ENCODE data around the gene GGTA1.
"Not testable (repeated sequence)": the region's sequence is repeated elsewhere in the genome, so short reads cannot be mapped to it uniquely, and the experiment has no call there.

The GGTA1 gene

DNA sequence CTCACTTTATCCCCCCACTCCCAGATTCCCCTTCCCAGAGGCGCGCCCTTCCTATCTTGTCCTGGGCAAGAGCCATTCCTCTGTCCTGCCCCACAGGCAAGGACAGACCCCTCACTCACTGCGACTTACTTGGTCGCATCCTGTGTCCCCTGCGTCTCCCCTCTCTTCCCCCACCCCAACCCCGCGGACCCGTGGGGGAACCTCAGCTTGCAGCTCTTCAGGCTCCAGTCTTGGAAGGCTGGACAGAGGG is 542 bp downstream of the GGTA1 start:
- DNase-seq (ENCODE audit: low read depth) = no peak

DNA sequence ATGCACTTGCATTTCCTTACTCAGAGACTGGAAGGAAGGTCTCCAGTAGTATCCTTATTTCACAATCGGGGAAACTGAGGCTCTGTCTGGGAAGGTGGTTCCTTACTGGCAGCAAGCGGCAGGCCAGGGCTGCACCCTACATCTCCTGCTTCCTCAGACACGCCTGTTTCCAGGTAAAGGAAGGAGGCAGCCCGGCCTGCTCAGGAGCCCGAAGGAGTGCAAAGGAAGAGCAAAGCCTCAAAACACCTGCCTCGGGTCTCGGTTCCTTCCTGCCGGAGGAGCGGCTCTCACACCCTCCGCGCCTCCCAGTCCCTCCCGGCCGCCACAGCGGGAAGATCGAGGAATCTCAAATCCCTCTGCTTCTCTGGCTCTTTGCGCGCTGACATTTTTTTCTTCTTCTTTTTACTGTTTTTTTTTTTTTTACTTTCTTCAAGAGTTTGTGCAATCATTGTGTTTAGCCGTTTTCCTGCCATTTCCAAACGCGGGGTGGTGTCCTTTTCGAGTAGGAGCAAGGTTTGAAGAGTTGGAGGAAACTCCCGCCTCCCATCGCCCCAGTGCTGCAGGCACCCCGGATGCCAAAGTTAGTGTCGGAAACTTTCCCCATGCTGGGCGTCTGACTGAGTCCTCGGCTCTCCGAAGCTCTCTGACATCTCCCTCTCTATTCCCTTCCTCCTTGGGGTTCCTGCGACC is 1.0 kb downstream of the GGTA1 start:
- DNase-seq (ENCODE audit: low read depth) = no peak

DNA sequence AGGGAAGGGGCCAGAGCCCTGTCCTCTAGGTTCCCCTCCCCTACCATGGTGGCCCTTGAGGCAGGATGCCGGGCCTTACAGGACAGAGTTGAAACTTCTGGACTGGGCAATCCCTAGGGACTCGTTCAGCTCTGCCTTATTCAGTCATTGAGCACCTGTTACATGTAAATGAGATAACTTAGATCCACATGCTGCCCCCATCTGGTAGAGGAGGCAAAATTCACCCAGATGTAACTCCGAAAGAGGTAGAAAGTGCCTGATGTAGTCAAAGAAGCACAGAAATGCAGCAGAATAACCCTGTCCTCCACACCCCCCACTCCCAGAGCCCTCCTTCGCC is 1.5 kb downstream of the GGTA1 start:
- peak; percentile 44 for DNase-seq (ENCODE audit: low read depth)

DNA sequence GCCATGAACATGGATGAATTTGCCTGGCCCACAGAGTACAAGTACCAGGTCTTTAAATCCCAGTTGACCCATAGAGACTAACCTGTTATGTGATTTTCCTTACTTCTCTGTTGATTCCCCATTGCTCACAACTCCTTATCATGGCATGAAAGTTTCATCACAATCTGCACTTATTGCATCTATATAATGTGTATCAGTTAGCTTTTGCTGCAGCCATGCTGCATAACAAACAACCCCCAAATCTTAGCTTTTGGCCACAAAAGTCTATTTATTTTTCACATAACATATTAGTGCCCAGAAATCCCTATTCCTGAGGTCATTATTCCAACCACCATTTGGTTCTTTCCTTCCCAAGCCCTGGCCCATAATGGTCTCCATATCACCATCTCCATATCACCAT is 3.7 kb downstream of the GGTA1 start:
- DNase-seq (ENCODE audit: low read depth) = no peak

DNA sequence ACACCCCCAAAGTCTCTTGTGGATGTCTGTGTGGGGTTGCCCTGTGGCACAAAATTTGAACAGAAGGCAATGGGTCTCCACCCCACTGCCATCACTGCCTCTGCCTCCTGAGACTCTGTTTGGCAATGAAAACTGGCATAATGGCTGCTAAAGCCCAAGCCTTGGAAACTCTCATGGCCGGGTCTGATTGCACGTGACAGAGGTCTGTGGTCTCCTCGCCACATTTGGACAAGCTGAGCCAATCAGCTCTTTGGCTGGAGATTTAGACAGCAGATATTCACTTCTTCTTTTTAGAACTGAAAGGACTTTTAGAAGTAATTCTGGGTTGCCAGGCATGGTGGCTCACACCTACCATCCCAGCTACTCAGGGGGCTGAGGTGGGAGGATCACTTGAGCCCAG is 5.5 kb downstream of the GGTA1 start:
- no peak for DNase-seq (ENCODE audit: low read depth)

DNA sequence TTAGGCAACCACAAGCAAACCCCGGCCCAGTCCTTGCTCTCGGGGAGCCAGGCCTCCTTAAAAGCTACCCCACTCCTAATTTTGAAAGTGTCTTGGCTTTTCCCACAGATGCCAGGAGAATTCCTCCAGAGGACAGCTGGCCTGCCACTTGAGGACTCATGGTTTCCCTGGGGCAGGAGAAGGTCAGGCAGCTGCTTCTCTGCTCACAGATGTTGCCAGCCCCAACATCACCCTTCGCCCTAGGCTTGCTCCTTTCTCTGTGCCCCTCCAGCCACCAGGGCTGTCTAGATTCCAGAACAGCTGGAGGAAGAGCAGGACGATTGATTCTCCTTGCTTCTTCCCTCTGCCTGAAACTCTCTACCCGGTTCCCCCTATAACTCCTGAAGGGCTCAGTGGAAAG is 8.5 kb downstream of the GGTA1 start:
- no peak for DNase-seq (ENCODE audit: low read depth)

DNA sequence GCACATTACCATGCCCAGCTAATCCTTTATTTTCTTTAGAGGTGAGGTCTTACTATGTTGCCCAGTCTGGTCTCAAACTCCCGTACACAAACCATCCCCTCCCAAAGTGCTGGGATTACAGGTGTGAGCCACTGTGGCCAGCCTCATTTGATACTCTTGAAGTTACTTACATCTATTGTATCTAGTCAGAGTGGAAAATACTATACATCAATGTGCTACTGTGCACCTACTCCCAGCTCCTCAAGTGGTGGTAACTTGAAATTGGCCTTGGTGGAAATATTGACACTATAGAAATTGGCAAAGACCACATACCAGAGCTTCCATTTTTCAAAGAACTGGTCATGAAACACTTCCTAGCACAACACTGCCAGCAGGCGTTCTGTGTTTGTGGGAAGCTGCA is 10.3 kb downstream of the GGTA1 start:
- DNase-seq (ENCODE audit: low read depth) = no peak

DNA sequence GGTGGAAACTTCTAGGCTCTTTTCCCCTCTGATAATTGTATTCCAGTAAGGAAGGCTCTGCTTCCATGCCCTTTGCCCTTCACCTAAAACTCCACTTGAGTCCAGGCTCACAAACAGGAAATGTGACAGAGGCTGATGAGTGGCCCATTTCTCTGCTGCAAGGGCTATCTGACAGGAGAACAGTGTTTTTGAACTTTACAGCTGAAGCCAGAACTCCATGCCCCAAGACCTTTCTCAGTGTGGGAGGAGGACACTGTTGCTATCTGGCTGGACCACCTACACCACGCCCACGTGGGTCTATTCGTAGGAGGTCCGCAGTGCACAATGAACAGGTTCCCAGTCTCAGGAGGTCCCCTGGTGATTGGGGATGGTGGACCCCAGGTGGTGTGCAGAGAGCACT is 13.6 kb downstream of the GGTA1 start:
- DNase-seq (ENCODE audit: low read depth) = no peak

DNA sequence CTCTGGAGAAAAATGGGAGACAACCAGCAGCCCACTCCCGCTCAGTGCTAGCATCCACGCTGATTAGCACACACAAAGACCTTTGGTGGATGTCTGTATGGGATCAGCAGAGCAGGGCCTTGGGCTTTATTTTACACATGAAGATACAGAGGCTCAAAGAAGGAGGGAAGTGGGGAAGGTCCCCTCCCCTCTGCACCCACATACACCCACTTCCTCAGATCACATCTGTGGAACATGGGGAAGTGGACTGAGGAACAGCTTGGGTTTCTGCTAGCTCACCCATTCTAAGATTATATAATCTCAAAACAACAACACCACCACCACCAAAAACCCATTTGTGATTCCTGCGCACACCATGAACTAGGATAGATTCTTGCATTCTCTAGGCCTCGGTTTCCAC is 14.0 kb downstream of the GGTA1 start:
- no peak for DNase-seq (ENCODE audit: low read depth)

DNA sequence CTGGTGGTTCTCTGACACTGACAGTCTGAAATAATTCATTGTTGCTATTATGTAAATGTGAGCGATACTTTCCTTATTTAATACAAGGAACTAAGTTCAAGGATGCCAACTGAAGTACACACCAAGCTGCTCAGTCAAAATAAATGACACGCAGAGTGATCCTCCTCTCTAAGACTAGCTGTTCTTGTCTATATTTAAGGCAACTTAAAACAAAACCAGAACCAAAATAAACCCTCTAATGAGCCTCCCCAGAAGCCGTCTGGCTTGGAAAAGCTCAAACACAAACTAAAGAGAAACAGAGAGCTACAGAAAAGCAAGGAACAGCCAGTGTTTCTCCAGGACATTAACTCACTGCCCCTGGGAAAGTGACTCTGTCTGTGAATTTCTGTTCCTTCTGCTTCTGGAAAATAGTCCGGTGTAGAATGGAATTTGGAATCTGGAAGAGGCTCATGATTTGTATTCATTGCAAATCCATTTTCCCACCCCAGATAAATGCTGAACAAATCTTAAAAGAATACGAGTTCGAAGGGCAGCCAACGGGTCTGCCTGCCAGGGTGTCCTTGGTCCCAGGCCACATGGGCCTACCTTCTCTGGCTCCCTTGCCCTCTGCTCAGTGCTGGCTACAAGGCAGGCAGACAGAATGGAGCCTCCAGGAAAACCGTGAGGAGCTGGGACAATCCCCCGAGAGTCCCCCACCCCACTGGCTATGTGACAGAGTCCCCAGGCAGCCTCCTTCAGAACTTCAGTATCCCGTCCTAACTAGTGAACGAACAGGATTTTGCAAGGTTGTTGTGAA is 14.8 kb downstream of the GGTA1 start:
- DNase-seq (ENCODE audit: low read depth) = no peak

DNA sequence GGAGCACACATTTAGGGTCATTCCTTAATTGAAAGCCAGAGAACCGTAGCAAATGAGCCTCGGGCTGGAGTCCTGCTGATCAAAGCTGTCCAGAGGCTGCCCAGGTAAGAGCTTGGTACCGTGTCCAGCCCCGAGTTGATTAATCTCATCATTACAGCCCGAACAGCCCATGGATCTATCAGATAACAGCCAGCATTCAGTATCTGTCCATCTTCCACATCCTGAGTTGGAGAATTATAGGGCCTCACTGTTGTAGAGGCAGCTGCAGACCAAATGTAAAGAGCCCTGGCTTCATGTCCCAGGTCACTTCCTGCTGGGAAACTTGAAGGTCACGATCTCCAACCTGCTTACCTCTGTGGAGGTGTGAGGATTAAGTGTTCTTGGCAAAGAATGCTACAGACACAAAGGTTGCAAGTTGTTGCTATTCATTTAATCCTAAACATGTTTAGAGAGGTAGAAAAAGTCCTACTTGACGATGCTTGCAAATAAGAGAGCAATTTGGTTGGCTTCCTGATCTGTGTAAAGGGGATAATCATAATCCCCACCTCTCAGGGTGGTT is 16.1 kb downstream of the GGTA1 start:
- no peak for DNase-seq (ENCODE audit: low read depth)

DNA sequence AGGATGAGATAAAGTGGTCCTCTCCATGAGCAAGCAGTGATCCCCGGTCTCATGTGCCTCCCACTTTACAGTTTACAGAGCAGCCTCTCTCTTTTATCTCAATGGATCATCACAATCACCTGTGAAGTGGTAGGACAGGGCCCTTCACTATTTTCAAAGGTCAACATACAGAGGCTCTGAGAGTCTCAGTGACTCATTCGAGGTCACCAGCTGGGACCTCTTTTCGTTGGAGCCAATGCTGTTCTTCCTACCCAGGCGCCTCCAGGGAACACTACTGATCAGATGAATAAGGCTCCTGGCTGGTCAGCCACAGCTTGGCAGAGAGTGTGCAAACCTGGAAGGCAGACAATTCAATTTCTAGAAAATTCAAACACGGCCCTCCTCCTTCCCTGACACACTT is 16.6 kb downstream of the GGTA1 start:
- DNase-seq (ENCODE audit: low read depth) = no peak

DNA sequence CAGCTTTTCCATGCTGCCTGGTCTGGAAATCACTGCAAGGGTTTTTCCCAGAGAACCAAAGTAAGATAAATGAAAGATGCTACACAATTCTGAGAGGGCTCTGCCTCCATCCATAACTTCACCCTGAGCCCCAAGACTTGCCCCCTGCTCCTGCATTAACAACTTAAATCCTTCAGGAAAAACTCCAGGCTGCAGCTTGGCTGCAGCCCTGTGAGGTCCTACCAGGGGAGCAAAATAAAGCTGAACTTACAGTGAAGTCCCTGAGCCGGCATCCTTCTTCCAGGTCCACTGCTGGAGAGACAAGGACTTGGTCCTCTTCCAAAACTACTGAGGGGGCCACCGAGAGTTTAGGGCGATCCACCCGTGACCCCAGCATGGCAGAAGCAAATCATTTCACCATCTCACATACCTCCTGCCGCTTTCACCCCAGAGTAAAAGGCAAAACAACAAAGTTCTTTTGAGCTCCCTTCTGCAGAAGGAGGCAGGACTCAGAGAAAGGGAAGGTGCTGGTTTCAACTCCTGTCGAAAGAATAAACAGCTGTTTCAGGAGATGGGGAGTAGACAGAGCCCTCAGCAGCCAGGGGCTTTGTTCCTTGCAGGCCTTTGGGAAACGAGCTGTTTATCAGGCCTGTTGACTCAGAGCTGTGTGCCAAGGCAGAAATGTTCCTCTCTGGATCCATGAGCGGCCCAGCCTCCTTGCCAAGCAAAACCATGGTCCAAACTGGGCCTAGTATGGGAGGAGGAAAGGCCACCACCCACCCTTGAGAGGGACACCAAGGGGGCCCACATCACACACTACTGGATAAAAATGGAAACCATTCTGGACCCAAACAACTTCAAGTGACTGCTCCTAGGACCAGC is 20.6 kb downstream of the GGTA1 start:
- DNase-seq (ENCODE audit: low read depth) = no peak

DNA sequence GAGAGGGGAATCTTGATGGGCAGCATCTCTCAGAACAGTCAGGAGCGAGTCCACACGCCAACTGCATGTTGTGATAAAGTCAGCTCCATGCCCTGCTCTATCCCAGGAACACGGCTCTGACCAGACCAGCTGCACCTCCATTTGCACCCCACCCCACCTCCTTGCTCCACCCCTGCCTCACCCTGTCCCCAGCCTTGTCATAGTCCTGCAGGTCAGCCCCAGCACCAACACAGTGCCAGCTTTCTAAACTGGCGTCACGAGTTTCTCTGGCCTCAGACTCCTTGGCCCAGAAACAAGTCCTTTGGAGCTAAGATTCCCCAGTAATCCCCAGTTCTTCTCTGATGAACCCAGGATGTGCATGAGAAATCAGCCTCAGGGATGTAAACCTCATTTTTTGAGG is 23.5 kb downstream of the GGTA1 start:
- DNase-seq (ENCODE audit: low read depth) = no peak

DNA sequence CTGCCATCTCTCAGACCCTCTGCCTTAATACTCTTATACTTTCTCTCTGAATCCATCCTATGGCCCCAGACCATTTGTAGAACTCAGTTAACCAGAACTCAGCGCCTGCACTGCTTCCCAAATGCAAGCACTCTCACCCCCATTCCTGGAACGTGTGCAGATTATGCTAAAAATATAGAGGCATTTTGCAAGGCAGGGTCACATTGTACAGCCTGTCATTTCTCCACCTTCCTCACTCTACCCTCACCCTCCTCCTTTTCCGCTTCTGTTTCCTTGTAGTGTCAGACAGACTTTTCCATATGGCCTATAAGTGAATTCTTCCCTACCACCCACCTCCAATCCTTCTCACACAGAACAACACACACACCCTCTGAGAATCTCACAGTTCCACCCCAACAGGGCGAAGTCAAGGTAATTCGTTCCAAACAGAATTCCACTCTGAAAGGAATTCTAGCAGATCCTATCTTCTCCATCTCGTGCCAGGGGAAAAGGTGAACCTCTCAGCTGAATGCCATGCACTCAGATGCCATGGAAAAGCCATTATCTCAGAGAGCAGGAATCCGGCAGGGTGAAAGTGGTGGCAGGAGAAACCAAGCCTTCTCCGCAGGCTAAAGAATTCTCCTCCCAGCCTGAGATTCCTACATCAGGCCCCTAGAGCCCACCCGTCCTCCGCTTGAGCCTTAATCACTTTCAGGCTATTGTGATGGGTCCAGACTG is 25.3 kb downstream of the GGTA1 start:
- DNase-seq (ENCODE audit: low read depth) = no peak

DNA sequence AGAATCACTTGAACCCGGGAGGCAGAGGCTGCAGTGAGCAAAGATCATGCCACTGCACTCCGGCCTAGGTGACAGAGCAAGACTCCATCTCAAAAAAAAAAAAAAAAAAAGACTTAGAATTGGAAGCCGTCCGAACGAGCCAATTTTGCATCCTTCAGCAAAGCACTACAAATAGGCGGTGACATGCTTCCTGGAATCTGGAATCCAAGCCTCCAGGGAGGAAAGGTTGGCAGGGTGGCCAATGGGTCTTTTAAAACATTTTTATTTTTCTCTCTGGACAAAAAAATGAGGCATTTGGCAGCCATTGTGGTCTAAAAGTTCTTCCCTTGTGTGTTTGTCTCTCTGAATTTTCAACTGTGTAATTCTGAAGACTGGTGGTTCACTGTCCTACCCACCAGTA is 26.4 kb downstream of the GGTA1 start:
- DNase-seq (ENCODE audit: low read depth) = no peak

DNA sequence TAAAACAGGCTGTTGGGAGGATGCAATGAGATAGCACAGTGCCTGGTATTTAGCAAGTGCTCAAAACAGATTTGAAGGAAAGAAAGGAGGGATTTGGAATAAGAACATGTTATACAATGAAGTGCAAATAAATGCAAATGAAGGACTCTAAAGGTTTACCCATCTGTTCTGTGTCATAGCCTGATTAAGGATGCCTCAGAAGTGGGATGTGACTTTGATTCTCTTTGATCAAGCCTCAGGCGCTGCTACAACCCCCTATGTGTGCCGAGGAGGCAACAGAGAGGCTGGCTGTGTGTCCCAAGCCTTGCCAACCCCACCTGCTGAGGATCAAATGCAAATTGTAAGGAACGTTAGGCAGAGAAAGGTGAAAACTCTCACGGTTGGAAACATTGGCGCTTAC is 27.2 kb downstream of the GGTA1 start:
- DNase-seq (ENCODE audit: low read depth) = no peak

DNA sequence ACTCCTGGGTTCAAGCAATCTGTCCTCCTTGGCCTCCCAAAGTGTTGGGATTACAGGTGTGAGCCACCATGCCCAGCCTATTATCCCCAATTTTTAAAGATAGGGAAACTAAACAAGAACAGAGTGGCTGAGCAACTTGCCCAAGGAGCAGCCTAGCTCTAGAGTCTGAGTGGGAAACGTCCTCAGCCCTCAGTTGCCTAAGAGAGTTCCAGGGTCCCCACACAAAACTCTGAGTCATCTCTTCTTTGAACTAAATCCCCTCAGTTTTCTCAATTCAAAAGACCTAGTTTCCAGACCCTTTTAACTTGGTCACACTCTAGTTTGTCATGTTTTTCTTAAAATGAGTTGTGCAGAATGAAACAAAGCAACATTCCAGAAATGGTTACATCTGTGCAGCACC is 33.5 kb downstream of the GGTA1 start:
- DNase-seq (ENCODE audit: low read depth) = no peak

DNA sequence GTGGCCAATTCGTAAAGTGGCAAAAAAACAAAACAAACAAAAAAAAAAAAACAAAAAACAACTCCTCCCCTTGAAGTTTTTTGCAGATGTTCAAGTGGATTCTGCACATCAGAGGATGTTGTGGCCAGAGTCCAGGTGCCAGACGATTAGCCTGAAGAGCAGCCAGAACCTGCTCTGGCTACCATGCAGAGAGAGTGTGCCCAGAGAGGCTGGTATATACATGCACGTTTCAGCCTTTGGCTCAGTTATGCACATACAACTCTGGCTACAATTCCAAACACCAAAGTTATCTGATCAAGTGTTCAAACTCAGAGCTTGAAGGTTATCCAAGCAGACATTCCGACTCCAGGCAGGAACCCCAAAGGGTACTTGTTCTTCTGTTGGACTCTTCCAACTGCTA is 34.7 kb downstream of the GGTA1 start:
- no peak for DNase-seq (ENCODE audit: low read depth)

DNA sequence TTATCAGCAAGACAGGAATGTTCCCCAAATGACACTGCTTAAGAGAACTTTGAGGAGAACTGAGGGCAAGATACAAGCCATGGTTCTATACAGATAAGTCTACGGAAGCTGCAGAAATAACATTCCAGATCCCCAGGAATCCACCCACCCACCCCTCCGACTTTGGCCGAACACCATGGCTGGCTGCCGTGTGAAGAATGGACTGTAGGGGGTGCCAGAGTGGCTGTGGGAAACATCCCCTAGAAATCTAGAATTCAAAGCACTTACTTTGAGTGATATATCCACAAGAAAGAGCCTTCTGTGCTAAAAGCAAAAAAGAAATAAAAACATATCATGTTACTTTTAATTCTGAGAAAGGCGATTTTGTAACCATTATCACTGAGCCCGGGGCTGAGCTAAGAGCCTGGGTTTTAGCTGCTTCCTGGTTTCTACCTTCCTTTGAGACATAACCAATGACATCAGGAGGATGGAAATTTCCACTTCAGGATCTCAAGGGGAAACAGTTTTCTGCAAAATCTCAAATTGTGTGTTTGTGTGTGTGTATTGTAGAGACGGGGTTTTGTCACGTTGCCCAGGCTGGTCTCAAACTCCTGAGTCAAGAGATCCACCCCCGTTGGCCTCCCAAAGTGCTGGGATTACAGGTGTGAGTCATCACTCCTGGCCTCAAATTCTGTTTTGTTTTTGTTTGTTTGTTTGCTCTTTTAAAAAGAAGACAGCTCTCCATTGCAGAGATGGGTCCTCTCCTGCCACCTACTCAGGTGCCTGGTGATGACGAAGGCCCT is 36.4 kb downstream of the GGTA1 start:
- DNase-seq (ENCODE audit: low read depth) = no peak

DNA sequence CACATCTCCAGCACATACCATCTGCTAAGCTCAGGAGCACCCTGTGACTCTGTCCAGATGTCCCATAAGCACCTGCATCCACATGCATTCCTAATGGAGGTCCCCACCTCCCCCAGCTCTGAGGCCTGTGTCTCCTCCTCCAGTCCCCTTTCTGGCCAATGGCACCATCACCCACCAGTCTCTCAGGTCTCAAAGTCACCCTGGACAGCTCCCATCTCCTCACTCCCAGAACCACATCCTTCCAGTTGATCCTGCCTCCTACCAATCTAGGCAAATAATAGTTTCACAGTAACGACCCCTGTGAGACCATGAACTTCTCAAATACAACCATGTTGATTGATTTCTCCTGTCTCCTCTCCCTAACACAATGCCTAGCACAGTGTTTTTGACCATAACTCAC is 40.1 kb downstream of the GGTA1 start:
- DNase-seq (ENCODE audit: low read depth) = no peak

DNA sequence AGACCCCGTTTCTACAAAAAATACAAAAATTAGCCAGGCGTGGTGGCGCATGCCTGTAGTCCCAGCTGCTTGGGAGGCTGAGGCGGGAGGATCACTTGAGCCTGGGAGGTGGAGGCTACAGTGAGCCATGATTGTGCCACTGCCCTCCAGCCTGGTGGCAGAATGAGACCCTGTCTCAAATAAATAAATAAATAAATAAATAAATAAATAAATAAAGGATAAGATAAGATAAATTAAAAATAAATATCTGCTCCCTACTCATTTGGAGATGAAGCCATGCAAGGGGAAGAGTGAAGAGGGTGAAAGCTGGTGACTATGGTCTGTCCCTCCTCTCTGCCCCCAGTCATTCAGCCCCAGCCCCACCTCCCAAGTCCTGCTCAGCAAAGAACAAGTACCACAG is 41.2 kb downstream of the GGTA1 start:
- DNase-seq (ENCODE audit: low read depth) = not testable (repeated sequence)

Data from non-pigmented ciliary epithelial cell (primary cell).